Astrocyte (in vitro differentiated cells and primary cell): Measurements from ENCODE around the gene ZNF74.

Experiments
- EZH2 ChIP-seq: IDR thresholded peaks from 2 replicates; pipeline ENCODE4 v1.6.1; 2012; ENCODE audit warnings: mild to moderate bottlenecking, low read length, inconsistent platforms; ENCODE audit not compliant: insufficient read depth
- TF ChIP-seq, protein P1 (sequence below): IDR thresholded peaks from 2 replicates; pipeline ENCODE4 v1.5.1; 2011; ENCODE audit warnings: low read depth, mild to moderate bottlenecking, inconsistent platforms, low read length, moderate library complexity; ENCODE audit not compliant: insufficient read depth

DNA sequence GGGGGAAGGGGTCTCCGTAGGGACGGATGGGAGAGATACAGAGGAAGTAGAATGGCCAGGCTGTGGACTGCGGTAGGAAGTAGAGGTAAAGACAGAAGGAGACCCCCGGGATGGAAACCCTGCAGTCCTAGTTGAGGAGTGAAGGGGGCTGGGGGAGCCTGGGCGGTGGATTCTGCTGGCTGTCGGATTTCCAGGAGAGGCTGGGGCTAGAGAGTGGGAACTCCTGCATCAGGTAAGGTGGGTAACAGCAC, 44.4 kb downstream of the ZNF74 start:
- TF ChIP-seq, protein P1, sequence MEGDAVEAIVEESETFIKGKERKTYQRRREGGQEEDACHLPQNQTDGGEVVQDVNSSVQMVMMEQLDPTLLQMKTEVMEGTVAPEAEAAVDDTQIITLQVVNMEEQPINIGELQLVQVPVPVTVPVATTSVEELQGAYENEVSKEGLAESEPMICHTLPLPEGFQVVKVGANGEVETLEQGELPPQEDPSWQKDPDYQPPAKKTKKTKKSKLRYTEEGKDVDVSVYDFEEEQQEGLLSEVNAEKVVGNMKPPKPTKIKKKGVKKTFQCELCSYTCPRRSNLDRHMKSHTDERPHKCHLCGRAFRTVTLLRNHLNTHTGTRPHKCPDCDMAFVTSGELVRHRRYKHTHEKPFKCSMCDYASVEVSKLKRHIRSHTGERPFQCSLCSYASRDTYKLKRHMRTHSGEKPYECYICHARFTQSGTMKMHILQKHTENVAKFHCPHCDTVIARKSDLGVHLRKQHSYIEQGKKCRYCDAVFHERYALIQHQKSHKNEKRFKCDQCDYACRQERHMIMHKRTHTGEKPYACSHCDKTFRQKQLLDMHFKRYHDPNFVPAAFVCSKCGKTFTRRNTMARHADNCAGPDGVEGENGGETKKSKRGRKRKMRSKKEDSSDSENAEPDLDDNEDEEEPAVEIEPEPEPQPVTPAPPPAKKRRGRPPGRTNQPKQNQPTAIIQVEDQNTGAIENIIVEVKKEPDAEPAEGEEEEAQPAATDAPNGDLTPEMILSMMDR = no peak
- TF ChIP-seq EZH2 = no peak
